Stomach (tissue), 9 donors: ENCODE measurements around the gene DHRS7B. TPM values are rescaled to one million over a fixed set of nuclear protein-coding genes. Genes with fewer than 3 reads are reported as not detected.
"Not testable (repeated sequence)": the region's sequence is repeated elsewhere in the genome, so short reads cannot be mapped to it uniquely, and the experiment has no call there.

Source experiments
- DNase-seq, 2 donors: peaks; one replicate each; pipeline versions ENCODE4 v3.0.0 to v3.0.0-alpha.2; 2013 to 2019
- H3K27ac ChIP-seq, 5 donors: fragments of 200-600 bp in 4 of 5; sonication (generic) in 4 of 5; one replicate each; pipeline ENCODE4 v1.5.1; 2013 to 2019; ENCODE audit warnings: mild to moderate bottlenecking in 1 of 5, moderate library complexity in 1 of 5
- H3K27me3 ChIP-seq, 3 donors: fragments of 200-600 bp; sonication (generic); one replicate each; pipeline ENCODE4 v1.5.1; 2017 to 2019; ENCODE audit warnings: mixed run types in 1 of 3
- H3K36me3 ChIP-seq, 4 donors: fragments of 200-600 bp; sonication (generic); 1 replicate in 3 of 4; 2 replicates in 1 of 4; pipeline ENCODE4 v1.5.1; 2016 to 2019
- H3K4me1 ChIP-seq, 4 donors: fragments of 200-600 bp; sonication (generic); one replicate each; pipeline ENCODE4 v1.5.1; 2016 to 2019
- H3K4me3 ChIP-seq, 4 donors: fragments of 200-600 bp; sonication (generic) in 3 of 4; one replicate each; pipeline ENCODE4 v1.5.1; 2016 to 2019; ENCODE audit warnings: mild to moderate bottlenecking in 1 of 4
- H3K9me3 ChIP-seq, 4 donors: fragments of 200-600 bp; sonication (generic); one replicate each; pipeline ENCODE4 v1.5.1; 2016 to 2019
- EP300 ChIP-seq: sonication (generic); formaldehyde crosslinking; IDR thresholded peaks from one replicate; pipeline ENCODE4 v1.6.1; 2017; ENCODE audit warnings: antibody characterized with exemption
- POLR2A ChIP-seq, 4 donors: fragments of 450-650 bp; IDR thresholded peaks; one replicate each; pipeline ENCODE4 v1.6.1; 2016; ENCODE audit warnings: antibody characterized with exemption in 4 of 4, control low read depth in 2 of 4, mild to moderate bottlenecking in 1 of 4, moderate library complexity in 1 of 4
- POLR2AphosphoS5 ChIP-seq, 3 donors: sonication (generic); formaldehyde crosslinking; IDR thresholded peaks; one replicate each; pipeline ENCODE4 v1.6.1; 2016; ENCODE audit warnings: antibody characterized with exemption in 3 of 3
- WGBS, 5 donors: extraction: QIAGEN DNeasy Blood & Tissue Kit in 3 of 5; methylation state at CpG; one replicate each; pipeline versions ENCODE4 v1.1.5 to v1.1.7; 2013 to 2018; 5-methylcytosine and 5-hydroxymethylcytosine counted together
- intact Hi-C: fragments of 100-400 bp; cut with DNase I; formaldehyde crosslinking; loops from one replicate; pipeline ENCODE4 v1.15.1; 2023; ENCODE audit warnings: low total_unique reads
- polyA plus RNA-seq, 3 donors: library from polyadenylated mRNA; stranded (reverse); fragments of 200-250 nt; gene quantifications; one replicate each; pipeline ENCODE4 v1.2.3, GENCODE V29; 2013
- total RNA-seq, 5 donors: library from RNA; depleted of rRNA; stranded (reverse); fragments of >200 nt; gene quantifications; one replicate each; pipeline versions ENCODE4 v1.1.0 to v1.2.3, GENCODE V29; 2014 to 2016
- TF ChIP-seq, protein P1 (sequence below), 7 experiments: fragments of 450-650 bp in 4 of 7; fragments of 200-600 bp in 3 of 7; sonication (generic) in 3 of 7; IDR thresholded peaks; one replicate each; pipeline ENCODE4 v1.5.1; 2016 to 2019; ENCODE audit warnings: antibody characterized with exemption in 7 of 7, control low read depth in 2 of 7, mild to moderate bottlenecking in 1 of 7
- donor health status: healthy with polysubstance abuse.
- donor health status: Bipolar disorder and iron deficiency.
- donor health status: healthy.

The DHRS7B gene
- total and polyA plus RNA-seq, 8 donors = 5.8 to 32.9 (median 20.3) TPM; not detected in 1

DNA sequence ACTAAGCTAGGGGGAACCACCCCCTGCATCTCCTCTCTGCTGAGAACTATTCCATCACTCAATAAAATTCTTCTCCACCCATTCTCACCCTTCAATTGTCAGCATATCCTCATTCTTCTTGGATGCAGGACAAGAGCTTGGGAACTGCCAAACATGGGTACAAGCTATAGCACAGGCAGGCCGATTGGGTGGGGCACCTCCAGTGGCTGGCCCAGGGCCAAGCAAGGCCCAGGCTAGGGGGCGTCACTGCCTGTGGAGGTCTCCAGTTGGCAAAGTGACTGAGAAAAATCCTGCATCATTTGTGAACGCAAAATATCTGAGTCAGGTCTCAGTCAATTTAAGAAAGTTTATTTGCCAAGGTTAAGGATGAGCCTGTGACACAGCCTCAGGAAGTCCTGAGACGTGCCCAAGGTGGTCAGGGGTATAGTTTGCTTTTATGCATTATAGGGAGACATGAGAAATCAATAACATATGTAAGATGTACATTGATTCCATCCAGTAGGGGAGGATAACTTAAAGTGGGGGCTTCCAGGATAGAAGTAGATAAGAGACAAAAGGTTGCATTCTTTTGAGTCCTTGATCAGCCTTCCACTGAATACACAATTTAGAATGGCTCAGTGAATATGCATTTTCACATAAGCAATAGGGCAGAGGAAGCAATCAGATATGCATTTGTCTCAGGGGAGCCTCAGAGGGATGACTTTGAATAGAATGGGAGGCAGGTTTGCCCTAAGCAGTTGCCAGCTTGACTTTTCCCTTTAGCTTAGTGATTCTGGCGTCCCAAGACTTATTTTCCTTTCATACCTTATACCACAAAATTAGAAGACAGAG lies 21.5 kb upstream of the DHRS7B start:
- H3K9me3 ChIP-seq = no peaks in the 10 kb centered on the region
- no peak overlapping the region for H3K4me3 ChIP-seq
- H3K27ac ChIP-seq = no peak overlapping the region
- WGBS, 5 donors = 70 to 76% (median 75%) methylated on average over 4 to 5 of the region's 5 CpGs
- H3K36me3 ChIP-seq = no peaks in the 10 kb centered on the region
- no peaks in the 10 kb centered on the region for H3K27me3 ChIP-seq
- TF ChIP-seq, protein P1, sequence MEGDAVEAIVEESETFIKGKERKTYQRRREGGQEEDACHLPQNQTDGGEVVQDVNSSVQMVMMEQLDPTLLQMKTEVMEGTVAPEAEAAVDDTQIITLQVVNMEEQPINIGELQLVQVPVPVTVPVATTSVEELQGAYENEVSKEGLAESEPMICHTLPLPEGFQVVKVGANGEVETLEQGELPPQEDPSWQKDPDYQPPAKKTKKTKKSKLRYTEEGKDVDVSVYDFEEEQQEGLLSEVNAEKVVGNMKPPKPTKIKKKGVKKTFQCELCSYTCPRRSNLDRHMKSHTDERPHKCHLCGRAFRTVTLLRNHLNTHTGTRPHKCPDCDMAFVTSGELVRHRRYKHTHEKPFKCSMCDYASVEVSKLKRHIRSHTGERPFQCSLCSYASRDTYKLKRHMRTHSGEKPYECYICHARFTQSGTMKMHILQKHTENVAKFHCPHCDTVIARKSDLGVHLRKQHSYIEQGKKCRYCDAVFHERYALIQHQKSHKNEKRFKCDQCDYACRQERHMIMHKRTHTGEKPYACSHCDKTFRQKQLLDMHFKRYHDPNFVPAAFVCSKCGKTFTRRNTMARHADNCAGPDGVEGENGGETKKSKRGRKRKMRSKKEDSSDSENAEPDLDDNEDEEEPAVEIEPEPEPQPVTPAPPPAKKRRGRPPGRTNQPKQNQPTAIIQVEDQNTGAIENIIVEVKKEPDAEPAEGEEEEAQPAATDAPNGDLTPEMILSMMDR (IDR thresholded peaks at IDR 0.05) = no peak
- no peak for TF ChIP-seq EP300
- no peak for TF ChIP-seq POLR2A (IDR thresholded peaks at IDR 0.05)
- TF ChIP-seq POLR2AphosphoS5 (IDR thresholded peaks at IDR 0.05) = no peak
- H3K4me1 ChIP-seq = no peaks in the 10 kb centered on the region
- intact Hi-C loops = no loop called here
- DNase-seq = no peak

DNA sequence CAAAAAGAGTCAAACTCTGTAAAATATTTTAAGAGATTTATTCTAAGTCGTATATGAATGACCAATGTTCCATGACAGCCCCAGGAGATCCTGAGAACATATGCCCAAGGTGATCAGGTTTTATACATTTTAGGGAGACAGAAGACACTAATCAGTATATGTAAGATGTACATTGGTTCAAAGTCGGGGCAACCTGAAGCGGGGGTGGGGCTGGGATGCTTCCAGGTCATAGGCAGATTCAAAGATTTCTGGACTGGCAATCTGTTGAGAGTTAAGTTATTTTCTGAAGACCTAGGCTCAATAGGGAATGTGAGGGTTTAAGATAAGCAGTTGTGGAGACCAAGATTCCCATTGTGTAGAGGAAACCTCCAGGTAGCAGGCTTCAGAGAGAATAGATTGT lies 20.4 kb upstream of the DHRS7B start:
- no peak for DNase-seq
- Histone ChIP-seq H3K9me3 (no peaks in the 10 kb centered on the region), H3K4me3 (no peak overlapping the region), H3K36me3 (no peaks in the 10 kb centered on the region), H3K27ac (no peak overlapping the region), H3K4me1 (no peaks in the 10 kb centered on the region), H3K27me3 (no peaks in the 10 kb centered on the region)
- 75 to 89% (median 85%) methylated on average over 3 of the region's 3 CpGs for whole genome bisulfite sequencing, 5 donors
- intact Hi-C loops = no loop called here
- no peak for TF ChIP-seq POLR2A (IDR thresholded peaks at IDR 0.05)
- TF ChIP-seq POLR2AphosphoS5 (IDR thresholded peaks at IDR 0.05) = no peak
- TF ChIP-seq EP300 = no peak
- TF ChIP-seq, protein P1 (IDR thresholded peaks at IDR 0.05) = no peak

DNA sequence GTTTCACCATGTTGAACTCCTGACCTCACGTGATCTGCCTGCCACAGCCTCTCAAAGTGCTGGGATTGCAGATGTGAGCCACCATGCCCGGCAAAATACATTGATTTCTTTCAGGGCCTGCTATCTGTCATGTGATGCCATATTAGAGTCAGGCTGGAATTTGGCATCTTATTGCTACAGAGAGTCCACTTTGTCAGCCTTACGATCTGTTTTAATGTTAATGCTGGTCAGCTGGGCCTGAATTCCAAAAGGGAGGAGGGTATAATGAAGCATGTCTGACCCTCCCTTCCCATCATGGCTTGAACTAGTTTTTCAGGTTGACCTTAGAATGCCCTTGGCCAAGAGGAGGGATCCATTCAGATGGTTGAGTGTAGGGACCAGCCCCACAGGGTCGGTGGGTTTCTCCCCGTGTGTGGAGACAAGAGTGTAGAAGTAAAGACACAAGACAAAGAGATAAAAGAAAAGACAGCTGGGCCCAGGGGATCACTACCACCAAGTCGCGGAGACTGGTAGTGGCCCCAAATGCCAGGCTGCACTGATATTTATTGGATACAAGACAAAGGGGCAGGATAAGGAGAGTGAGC lies 19.6 kb upstream of the DHRS7B start:
- H3K27ac ChIP-seq, H3K27me3 ChIP-seq, DNase-seq, H3K9me3 ChIP-seq, H3K4me1 ChIP-seq, intact Hi-C loops, H3K36me3 ChIP-seq, H3K4me3 ChIP-seq: not testable (repeated sequence)
- WGBS, 5 donors = 82 to 89% (median 88%) methylated on average over 7 of the region's 7 CpGs

DNA sequence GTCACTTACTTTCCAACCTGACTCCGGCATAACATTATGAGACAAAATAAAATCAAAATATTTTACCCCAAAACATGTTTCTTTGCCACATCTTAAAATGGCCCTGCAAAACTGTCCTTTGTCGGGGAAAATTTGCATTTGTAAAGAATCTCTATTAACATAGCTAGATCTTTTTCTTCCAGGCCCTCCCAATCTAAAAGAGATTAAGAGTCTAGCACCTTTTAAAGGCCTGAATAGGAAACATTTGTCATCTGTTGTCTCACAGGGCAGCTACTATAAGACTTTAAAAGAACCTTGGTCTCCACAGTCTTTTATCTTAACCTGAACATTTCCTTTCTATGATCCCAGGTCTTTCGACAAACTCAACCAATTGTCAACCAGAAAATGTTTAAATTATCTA lies 18.1 kb upstream of the DHRS7B start:
- H3K4me1 ChIP-seq = no peaks in the 10 kb centered on the region
- no peaks in the 10 kb centered on the region for H3K27me3 ChIP-seq
- H3K4me3 ChIP-seq = no peak overlapping the region
- no peak for DNase-seq
- 63 to 82% (median 75%) methylated on average over 3 of the region's 3 CpGs for WGBS, 5 donors
- no peaks in the 10 kb centered on the region for H3K9me3 ChIP-seq
- intact Hi-C loops = no loop called here
- no peaks in the 10 kb centered on the region for H3K36me3 ChIP-seq
- TF ChIP-seq POLR2A (IDR thresholded peaks at IDR 0.05) (no peak), EP300 (no peak), POLR2AphosphoS5 (IDR thresholded peaks at IDR 0.05) (no peak)
- TF ChIP-seq, protein P1 (IDR thresholded peaks at IDR 0.05) = no peak
- no peak overlapping the region for H3K27ac ChIP-seq
